Stomach (tissue), 4 donors: ENCODE data around the gene PTPRK.

Source experiments
- CTCF ChIP-seq, 7 experiments: fragments of 450-650 bp in 4 of 7; fragments of 200-600 bp in 3 of 7; sonication (generic) in 3 of 7; IDR thresholded peaks; one replicate each; pipeline ENCODE4 v1.5.1; 2016 to 2019; ENCODE audit warnings: antibody characterized with exemption in 7 of 7, control low read depth in 2 of 7, mild to moderate bottlenecking in 1 of 7
- EP300 ChIP-seq: sonication (generic); formaldehyde crosslinking; IDR thresholded peaks from one replicate; pipeline ENCODE4 v1.6.1; 2017; ENCODE audit warnings: antibody characterized with exemption
- POLR2A ChIP-seq, 4 donors: fragments of 450-650 bp; IDR thresholded peaks; one replicate each; pipeline ENCODE4 v1.6.1; 2016; ENCODE audit warnings: antibody characterized with exemption in 4 of 4, control low read depth in 2 of 4, mild to moderate bottlenecking in 1 of 4, moderate library complexity in 1 of 4
- POLR2AphosphoS5 ChIP-seq, 3 donors: sonication (generic); formaldehyde crosslinking; IDR thresholded peaks; one replicate each; pipeline ENCODE4 v1.6.1; 2016; ENCODE audit warnings: antibody characterized with exemption in 3 of 3

- TF ChIP-seq CTCF (IDR thresholded peaks at IDR 0.05) (no peak), POLR2A (IDR thresholded peaks at IDR 0.05) (no peak), EP300 (no peak), POLR2AphosphoS5 (IDR thresholded peaks at IDR 0.05) (no peak)
Measured at GRCh38 chr6:128461501-128461900, 58.9 kb downstream of the PTPRK start.
